HG03457 (cell line): ENCODE measurements around the gene DHTKD1.
A peak's percentile ranks its signal among the peaks of the same experiment; 100 is the strongest.
"Not testable (repeated sequence)": the region's sequence is repeated elsewhere in the genome, so short reads cannot be mapped to it uniquely, and the experiment has no call there.

Source experiments
- ATAC-seq: cut with Tn5 transposase; IDR thresholded peaks from one replicate; pipeline ENCODE4 v1.9.1; 2021; ENCODE audit warnings: moderate number of reproducible peaks; ENCODE audit not compliant: unreplicated experiment

Gene DHTKD1

DNA sequence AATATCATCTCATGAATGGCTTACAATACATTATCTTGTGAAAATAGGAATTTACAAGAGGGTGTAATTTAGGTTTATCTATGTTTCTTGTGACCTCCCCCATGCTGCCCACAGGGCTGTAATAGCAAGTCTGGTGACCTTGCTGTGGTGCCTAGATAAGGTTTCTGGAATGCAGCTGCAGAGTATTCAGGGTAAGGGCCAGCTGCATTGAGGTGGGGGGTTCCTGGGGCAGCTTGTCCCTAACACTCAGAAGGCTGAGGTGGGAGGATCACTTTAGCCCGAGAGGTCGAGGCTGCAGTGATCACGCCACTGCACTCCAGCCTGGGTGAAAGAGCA is 5.3 kb upstream of the DHTKD1 start:
- ATAC-seq: no peak

DNA sequence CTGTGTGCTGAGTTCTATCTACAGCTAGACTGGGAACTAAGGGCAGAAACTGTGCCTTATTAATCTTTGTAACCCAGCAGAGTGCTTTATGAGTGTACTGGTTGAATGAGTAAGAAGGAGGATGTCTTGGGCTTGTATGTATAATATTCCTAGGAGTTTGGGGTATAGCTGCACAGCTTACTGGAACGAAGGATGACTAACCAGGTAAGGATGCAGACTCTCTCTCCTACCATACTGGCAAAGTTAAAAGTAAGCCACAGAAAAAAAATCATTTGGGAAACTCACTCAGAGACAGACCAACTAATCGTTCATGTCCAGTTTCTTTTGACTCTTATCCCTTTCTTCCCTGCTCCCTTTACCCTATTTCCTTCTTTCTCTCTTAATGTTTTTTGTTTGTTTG is 1.4 kb upstream of the DHTKD1 start:
- no peak for ATAC-seq

DNA sequence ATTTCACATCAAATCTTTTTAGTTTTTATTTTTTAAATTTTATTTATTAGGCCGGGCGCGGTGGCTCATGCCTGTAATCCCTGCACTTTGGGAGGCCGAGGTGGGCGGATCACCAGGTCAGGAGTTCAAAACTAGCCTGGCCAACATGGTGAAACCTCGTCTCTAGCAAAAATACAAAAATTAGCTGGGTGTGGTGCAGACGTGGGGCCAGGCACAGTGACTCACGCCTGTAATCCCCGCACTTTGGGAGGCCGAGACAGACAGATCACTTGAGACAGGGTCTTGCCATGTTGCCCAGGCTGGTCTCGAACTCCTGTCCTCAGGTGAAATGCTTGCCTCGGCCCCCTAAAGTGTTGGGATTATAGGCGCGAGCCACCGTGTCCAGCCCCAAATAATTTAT is 2.7 kb downstream of the DHTKD1 start:
- ATAC-seq: not testable (repeated sequence)

DNA sequence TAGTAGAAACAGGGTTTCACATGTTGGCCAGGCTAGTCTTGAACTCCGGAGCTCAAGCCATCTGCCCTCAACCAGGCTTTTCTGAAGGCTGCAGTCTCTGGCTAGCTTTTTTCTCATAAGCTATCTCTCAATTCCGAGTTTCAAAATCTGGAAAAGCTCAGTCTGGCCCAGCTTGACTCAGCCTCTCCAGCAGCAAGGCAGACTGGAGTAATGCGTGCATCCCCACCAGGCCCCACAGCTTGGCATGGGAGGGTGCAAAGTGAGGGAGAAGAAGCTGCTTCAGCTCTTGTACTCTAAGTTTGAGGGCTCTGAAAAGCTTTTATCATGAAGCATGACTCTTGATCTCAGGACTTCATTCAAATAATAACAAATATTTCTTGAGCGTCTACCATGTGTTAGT is 4.8 kb downstream of the DHTKD1 start:
- ATAC-seq: no peak

DNA sequence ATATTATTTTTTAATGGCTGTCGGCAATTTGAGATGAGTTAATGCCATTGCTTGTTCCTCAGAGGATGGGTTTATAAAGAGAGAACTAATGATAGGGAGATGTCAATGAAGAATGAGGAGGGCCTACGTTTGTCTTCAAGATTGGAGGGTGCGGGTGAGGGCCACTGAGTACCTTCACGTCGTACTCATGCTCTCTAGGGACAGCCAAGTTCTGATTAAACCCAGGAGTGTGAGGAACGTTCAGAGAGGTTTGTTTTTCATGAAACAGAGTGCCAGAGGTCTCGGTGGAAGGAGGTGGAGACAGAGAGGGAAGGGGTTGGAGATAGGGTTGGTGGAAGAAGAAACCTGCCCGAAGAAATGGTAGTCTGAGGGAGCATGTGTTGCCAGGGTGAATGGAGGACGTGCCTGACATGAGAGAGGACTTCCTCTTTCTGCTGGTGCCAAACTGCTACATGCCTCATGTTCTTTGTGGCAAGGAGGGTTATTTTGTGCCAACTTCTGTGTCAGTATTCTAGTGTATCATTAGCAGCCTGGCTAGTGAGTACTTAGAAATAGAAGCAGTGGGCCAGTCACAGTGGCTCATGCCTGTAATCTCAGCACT is 8.9 kb downstream of the DHTKD1 start:
- no peak for ATAC-seq

DNA sequence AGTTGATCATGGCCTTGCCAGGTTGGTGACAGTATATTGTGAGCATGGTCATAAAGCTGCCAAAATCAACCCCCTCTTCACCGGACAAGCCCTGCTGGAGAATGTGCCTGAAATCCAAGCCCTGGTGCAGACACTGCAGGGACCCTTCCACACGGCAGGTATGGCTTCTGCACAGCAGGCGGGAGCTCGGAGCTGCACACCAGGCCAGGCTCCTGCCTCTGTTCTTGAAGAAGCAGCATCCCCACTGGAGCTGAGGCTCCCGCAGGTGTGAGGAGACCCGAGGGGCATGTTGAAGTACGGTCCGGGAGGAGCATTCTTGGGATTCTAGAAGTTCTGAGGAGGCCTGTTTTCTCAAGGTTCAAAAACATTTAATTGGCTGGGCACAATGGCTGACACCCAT is 12.7 kb downstream of the DHTKD1 start:
- ATAC-seq: no peak

DNA sequence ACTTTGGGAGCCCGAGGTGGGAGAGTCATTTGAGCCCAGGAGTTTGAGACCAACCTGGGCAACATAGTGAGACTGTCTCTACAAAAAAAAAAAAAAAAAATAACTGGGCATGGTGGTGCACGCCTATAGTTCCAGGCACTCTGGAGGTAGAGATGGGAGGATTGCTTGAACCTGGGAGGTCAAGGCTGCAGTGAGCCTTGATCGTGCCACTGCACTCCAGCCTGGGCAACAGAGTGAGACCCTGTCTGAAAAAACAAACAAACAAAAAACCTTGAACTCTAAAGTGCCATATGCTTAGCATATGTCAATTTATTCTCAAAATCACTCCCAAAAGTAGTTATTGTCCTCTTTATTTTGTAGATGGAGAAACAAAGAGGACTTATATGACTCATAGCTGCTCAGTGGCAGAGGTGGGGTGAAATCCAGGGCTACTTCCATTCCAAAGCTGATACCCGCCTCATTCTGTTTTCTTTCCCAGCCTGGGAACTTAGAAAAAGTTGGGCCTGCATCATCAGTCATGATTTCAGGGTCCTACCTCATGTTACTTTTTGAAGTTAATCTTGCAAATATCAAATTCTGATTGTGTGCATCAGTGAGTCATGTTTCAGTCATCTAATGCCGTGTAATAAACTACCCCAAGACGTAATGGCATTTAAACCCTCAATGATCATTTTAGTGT is 13.3 kb downstream of the DHTKD1 start:
- ATAC-seq: no peak

DNA sequence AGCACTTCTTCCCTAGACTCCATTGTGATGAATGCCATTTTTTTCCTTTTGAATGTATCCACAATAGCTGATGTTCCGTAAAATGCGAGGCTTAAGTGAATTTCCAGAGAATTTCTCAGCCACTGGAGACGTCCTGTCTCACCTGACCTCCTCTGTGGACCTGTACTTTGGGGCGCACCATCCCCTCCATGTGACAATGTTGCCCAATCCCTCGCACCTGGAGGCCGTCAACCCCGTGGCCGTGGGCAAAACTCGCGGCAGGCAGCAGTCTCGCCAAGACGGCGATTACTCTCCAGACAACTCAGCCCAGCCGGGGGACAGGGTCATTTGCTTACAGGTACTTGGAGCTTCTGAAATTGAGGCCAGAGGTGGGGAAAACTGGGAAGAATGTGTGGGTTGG is 20.2 kb downstream of the DHTKD1 start:
- ATAC-seq: no peak

DNA sequence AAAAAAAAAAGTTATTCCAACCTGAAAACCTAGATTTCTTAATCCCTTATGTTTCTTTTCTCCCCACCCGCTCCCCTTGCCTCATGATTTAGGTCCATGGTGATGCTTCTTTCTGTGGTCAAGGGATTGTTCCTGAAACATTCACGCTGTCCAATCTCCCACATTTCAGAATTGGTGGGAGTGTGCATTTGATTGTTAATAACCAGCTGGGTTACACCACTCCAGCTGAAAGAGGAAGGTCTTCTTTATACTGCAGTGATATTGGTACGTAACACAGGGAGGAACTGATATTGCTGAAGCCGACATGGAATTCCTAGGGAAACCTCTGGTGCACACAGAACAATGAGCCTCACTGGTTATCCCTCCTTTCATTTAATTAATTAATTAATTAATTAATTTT is 22.7 kb downstream of the DHTKD1 start:
- ATAC-seq: no peak

DNA sequence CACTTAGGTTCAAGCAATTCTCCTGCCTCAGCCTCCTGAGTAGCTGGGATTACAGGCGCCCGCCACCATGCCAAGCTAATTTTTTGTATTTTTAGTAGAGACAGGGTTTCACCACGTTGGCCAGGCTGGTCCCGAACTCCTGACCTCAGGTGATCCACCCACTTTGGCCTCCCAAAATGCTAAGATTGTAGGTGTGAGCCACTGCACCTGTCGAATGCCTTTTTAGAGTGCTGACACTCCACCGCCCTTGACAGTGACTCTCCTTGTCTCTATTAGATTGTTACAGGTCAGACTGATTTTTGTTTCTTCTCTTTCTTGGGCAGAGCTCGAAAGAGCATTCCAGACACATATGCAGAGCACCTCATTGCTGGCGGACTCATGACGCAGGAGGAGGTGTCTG is 28.6 kb downstream of the DHTKD1 start:
- not testable (repeated sequence) for ATAC-seq

DNA sequence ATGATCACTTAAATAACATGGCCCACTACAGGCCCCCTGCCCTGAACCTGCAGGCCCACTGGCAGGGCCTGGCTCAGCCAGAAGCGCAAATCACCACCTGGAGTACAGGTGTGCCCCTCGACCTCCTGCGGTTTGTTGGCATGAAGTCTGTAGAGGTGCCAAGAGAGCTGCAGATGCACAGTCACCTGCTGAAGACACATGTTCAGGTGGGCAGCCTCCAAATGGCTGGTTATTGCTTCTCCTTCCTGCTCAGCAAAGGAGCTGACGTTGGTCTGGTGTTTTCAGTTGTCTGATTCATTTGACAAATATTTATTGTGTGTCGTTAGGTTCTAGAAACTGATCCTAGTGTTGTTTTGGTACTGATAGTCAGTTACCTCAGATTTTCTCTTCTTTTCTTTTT is 29.0 kb downstream of the DHTKD1 start:
- no peak for ATAC-seq

DNA sequence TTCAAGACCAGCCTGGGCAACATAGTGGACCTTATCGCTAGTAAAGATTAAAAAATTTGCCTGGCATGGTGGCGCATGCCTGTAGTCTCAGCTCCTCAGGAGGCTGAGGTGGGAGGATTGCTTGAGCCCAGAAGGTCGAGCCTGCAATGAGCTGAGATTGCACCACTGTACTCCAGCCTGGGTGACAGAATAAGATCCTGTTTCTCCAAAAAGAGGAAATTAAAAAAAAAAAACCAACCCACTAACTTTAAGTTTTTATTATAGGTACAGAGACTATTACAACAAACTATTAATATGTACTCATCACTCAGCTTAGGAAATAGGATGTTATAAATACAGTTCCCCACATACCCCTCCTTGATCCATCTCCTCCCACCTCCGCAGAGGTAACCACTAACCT is 30.2 kb downstream of the DHTKD1 start:
- no peak for ATAC-seq

DNA sequence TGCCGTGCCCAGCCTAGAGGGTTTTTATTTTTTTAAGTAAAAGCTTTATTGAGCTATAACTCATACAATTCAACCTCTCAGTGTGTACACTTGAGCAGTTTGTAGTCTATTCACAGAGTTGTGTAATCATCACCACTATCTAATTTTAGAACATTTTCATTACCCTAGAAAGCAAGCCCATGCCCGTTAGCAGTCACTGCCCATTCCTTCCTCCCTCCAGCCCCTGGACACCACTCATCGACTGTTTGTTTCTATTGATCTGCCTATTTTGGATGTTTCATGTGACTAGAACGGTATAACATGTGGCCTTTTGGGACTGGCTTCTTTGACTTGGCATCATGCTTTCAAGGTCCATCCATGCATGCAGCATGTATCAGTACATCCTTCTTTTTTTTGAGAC is 35.0 kb downstream of the DHTKD1 start:
- ATAC-seq: no peak

DNA sequence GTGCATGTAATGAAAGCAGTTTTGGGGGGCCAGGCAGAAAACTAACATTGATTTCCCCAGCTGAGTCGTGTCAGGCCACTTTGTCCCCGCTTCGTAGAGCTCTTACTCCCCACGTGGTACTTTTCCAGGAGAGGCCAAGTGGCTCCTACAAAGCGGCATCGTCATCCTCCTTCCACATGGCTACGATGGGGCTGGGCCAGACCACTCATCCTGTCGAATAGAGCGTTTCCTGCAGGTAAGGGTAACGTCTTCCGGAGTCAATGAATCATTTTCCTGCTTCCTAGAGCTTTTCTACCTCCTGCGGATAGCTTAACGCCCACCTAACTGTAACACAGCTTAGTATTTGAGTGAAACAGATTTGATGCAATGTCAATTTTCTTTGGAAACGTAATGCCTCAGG is 39.0 kb downstream of the DHTKD1 start:
- no peak for ATAC-seq

DNA sequence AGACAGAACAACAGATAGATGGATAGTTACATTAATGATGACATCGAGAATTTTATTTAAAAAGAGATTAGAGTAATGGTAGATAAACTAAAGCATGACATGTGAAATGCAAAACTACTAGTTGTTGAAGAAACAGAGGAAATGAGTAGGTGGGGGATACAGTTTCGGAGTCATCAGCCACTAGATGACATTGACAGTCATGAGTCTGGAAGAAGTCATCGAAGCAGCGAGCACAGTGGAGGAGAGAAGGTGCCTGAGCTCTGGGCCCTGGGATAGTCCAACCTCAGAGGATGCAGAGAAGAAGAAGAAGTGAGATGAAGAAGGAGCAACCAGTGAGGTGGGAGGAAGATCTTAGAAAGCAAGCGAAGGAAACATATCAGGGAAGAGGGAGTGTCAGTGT is 40.5 kb downstream of the DHTKD1 start:
- ATAC-seq: no peak

DNA sequence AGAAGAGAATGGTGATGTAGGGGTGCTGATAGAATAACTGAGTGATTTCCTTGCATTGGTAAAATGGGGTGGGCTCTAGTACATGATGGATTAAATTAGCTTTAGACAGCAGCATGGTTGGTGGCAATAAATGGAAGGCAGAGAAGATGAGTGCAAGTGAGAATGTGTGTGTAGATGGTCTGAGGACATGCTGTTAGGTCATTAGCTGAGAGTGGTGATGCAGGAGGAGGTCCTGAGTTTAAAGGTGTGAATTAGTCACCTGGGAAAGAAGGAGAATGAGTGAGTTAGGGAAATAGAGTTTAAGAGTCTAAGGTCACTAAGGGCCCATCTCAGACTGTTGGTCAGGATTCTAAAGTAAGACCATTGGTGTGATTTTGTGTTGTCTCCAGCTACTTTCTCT is 42.8 kb downstream of the DHTKD1 start:
- no peak for ATAC-seq

DNA sequence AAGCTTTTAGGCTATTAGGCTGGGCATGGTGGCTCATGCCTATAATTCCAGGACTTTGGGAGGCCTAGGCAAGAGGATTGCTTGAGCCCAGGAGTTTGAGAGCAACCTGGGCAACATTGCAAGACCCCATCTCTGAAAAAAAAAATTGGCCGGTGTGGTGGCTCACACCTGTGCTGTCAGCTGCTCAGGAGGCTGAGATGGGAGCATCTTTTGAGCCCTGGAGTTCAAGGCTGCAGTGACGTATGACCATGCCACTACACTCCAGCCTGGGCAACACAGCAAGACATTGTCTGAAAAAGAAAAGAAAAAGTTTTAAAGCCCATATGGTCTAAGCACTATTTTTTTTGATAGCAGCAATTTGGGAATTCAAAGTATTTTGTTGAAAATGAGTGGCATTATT is 44.9 kb downstream of the DHTKD1 start:
- ATAC-seq: no peak

DNA sequence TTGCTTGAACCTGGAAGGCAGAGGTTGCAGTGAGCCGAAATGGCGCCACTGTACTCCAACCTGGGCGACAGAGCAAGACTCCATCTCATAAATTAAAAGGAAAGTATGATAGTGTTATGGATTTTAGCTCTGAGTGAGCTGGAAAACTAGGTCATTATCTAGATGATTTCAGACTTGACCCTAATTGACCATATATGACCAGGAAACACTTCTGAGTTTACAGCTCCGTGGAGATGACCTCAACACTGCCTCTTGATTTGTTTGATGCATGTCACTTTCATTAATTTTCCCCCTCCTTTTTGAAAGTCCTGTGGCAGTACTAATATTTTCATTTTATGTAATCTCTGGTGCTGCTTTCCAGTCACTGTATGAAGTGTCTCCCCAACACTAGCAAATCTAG is 52.9 kb downstream of the DHTKD1 start:
- peak; percentile 26 for ATAC-seq

DNA sequence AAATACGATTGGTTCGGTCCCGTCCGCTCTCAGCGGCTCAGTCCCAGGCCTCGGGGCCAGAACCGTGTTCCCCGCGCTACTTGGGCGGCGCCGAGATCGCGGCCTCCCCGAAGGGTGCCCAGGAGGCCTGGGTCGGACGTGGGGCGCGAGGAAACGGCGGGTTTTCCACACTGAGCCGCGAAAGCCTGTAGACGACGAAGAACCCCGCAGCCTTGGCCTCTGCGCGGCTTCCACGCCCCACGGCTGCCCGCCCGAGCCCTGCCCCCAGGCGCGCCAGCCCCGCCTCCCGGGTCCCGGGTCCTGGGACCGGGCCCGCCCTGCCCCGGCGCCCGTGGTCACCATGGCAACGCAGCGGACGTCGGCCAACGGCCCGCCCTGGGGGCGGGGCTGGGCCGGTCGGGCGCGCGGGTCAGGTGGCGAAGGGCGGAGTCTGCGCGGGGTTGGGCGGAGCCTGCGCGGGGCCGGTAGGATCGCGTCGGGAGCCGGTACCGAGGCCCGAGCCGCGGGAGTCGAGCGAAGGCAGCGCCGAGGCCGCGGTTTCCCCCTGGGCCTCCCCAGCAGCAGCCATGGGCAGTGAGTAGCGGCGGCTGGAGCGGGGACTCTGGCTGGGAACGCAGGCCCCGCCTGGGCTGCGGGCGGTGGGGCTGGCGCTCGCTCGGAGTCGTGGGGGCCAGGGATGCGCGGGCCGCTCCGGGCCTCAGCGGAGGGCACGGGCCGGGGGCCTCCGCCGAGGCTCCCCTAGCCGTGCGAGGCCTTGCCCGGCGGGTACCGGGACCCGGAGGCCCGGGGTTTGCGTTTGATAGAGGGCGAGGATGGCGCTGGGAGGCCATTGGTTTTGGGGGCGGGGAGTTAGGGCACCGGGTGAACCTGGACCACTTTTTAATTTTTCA is 60.7 kb downstream of the DHTKD1 start, which contains the start of gene SEC61A2:
Gene SEC61A2 (plus strand): TSS at position 456 of the 890 bp plus-strand sequence. CDS start 111 bp downstream, at position 567.
- peak; percentile 85 for ATAC-seq

DNA sequence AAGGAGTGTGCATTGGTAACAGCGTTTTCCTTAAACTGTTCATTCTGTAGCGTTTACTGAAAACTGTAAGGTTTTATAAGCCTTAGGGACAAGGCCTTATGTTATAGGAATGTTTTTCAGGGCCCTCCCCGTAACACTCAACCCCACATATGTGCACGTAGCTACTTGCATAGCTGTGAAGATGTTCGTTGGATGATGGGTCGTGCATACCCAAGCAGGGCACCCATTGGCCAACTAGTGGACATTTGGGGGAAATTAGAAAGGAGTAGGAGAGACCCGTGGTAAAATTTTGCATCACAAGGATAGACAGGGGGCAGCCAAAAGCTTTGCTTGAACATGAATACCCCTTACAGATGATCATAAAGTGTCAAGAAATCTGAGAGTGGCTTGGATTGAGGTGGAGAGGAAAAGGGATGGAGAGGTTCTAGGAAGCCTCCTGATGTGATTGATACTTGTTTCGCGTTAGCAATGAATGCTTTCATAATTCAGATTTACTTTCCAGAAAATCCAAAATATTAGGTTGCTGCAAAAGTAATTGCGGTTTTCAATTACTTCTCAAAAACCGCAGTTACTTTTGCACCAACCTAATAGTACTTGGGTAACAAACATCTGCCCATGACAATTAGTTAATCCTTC is 61.6 kb downstream of the DHTKD1 start:
- ATAC-seq: no peak

DNA sequence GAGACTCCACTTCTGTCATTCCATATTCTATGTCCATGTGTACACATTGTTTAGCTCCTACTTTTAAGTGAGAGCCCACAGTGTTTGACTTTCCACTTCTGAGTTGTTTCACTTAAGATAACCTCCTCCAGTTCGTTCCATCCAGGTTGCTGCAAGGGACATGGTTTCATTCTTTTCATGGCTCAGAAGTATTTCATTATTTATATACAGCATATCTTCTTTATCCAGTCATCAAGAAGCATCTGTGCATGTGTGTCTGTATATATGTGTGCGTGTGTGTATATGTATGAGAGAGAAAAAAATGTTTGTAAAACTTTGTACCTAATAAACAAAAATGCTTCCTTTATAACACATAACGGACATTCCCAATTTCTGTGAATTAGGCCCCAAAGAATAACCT is 66.9 kb downstream of the DHTKD1 start:
- no peak for ATAC-seq

DNA sequence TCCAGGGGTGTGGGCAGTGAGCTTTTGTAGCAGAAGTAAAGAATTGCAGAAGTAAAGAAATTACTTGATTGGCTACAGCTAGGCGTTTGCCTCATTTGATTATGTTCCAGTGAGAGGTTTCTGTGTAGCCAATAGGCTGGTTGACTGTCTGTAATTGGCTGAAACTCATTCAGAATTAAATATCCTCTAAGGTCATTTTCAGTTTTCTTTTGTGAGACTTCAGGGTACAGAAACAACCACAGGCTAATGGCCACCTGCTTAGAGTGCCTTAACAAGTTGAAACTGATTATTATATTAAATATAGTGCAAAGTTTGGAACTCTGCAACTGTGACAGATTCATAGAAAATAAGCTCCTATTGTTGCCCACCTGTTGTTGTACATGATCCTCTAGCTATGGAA is 71.3 kb downstream of the DHTKD1 start:
- no peak for ATAC-seq
